Tibial nerve (tissue), 3 donors: ENCODE measurements around the gene EYS.

ENCODE experiments used
- EP300 ChIP-seq, 2 donors: sonication (generic); formaldehyde crosslinking; IDR thresholded peaks; one replicate each; pipeline ENCODE4 v1.6.1; 2017; ENCODE audit warnings: antibody characterized with exemption in 2 of 2, mild to moderate bottlenecking in 1 of 2
- POLR2A ChIP-seq, 2 donors: fragments of 450-650 bp; IDR thresholded peaks; one replicate each; pipeline ENCODE4 v1.6.1; 2017; ENCODE audit warnings: antibody characterized with exemption in 2 of 2, mild to moderate bottlenecking in 2 of 2, moderate library complexity in 2 of 2

GRCh38 chr6:65436281-65436680 lies 270.7 kb downstream of the EYS start:
- TF ChIP-seq EP300 (IDR thresholded peaks at IDR 0.05) (no peak), POLR2A (IDR thresholded peaks at IDR 0.05) (no peak)
